ENCODE measurements around the gene S100A8. TPM values are rescaled to one million over a fixed set of nuclear protein-coding genes. Genes with fewer than 3 reads are reported as not detected.

The S100A8 gene
- total RNA-seq, 1 experiment from 2014 or later = not detected

- H3K4me3 Mint-ChIP-seq (ENCODE audit: low read depth, unreplicated experiment) = no peak overlapping the region
- CTCF ChIA-PET = no interaction called here
- no TSS peak for BruUV-seq (replicated peaks)
- DNase-seq = no peak
- no peak overlapping the region for H3K27ac Mint-ChIP-seq (ENCODE audit: unreplicated experiment)
- no peaks in the 10 kb centered on the region for H3K9me3 Mint-ChIP-seq (ENCODE audit: low read depth, unreplicated experiment)
- intact Hi-C loops (cut with micrococcal nuclease; ENCODE audit: unreplicated experiment) = no loop called here
- H3K4me1 Mint-ChIP-seq (ENCODE audit: low read depth, unreplicated experiment) = peaks cover 13% of the 10 kb centered on the region
- no peak for TF ChIP-seq CTCF (IDR thresholded peaks at IDR 0.05; ENCODE audit: unreplicated experiment)
- no peaks in the 10 kb centered on the region for H3K36me3 Mint-ChIP-seq (ENCODE audit: insufficient read depth, unreplicated experiment)
- H3K27me3 Mint-ChIP-seq (ENCODE audit: unreplicated experiment) = peaks cover 76% of the 10 kb centered on the region
Measured at GRCh38 chr1:153363641-153364040, 27.2 kb downstream of the S100A8 start.

- TF ChIP-seq CTCF (IDR thresholded peaks at IDR 0.05; ENCODE audit: unreplicated experiment) = no peak
- Mint-ChIP-seq H3K9me3 (ENCODE audit: low read depth, unreplicated experiment) (no peaks in the 10 kb centered on the region), H3K27ac (ENCODE audit: unreplicated experiment) (no peak overlapping the region), H3K4me1 (ENCODE audit: low read depth, unreplicated experiment) (peaks cover 23% of the 10 kb centered on the region), H3K27me3 (ENCODE audit: unreplicated experiment) (peaks cover 66% of the 10 kb centered on the region), H3K36me3 (ENCODE audit: insufficient read depth, unreplicated experiment) (no peaks in the 10 kb centered on the region), H3K4me3 (ENCODE audit: low read depth, unreplicated experiment) (no peak overlapping the region)
- CTCF ChIA-PET = no interaction called here
- intact Hi-C loops (cut with micrococcal nuclease; ENCODE audit: unreplicated experiment) = no loop called here
- no TSS peak for BruUV-seq (replicated peaks)
- DNase-seq = no peak
Measured at GRCh38 chr1:153362187-153362775, 28.6 kb downstream of the S100A8 start.

GRCh38 chr1:153361480-153362109 lies 29.3 kb downstream of the S100A8 start:
- H3K27ac Mint-ChIP-seq (ENCODE audit: unreplicated experiment) = no peak overlapping the region

More at GRCh38 chr1:153361480-153362109, 29.3 kb downstream of the S100A8 start:
- peaks cover 63% of the 10 kb centered on the region for H3K27me3 Mint-ChIP-seq (ENCODE audit: unreplicated experiment)
- CTCF ChIA-PET = no interaction called here
- no TSS peak for BruUV-seq (replicated peaks)
- H3K9me3 Mint-ChIP-seq (ENCODE audit: low read depth, unreplicated experiment) = no peaks in the 10 kb centered on the region
- no peak for DNase-seq
- H3K4me3 Mint-ChIP-seq (ENCODE audit: low read depth, unreplicated experiment) = no peak overlapping the region
- H3K4me1 Mint-ChIP-seq (ENCODE audit: low read depth, unreplicated experiment) = peaks cover 30% of the 10 kb centered on the region
- H3K36me3 Mint-ChIP-seq (ENCODE audit: insufficient read depth, unreplicated experiment) = no peaks in the 10 kb centered on the region
- TF ChIP-seq CTCF (IDR thresholded peaks at IDR 0.05; ENCODE audit: unreplicated experiment) = no peak
- intact Hi-C loops (cut with micrococcal nuclease; ENCODE audit: unreplicated experiment) = no loop called here
